Stomach (tissue), 9 donors: ENCODE measurements around the gene CHD3. TPM values are rescaled to one million over a fixed set of nuclear protein-coding genes. Genes with fewer than 3 reads are reported as not detected.

Experiments
- DNase-seq, 2 donors: peaks; one replicate each; pipeline versions ENCODE4 v3.0.0 to v3.0.0-alpha.2; 2013 to 2019
- H3K27ac ChIP-seq, 5 donors: fragments of 200-600 bp in 4 of 5; sonication (generic) in 4 of 5; one replicate each; pipeline ENCODE4 v1.5.1; 2013 to 2019; ENCODE audit warnings: mild to moderate bottlenecking in 1 of 5, moderate library complexity in 1 of 5
- H3K27me3 ChIP-seq, 3 donors: fragments of 200-600 bp; sonication (generic); one replicate each; pipeline ENCODE4 v1.5.1; 2017 to 2019; ENCODE audit warnings: mixed run types in 1 of 3
- H3K36me3 ChIP-seq, 4 donors: fragments of 200-600 bp; sonication (generic); 1 replicate in 3 of 4; 2 replicates in 1 of 4; pipeline ENCODE4 v1.5.1; 2016 to 2019
- H3K4me1 ChIP-seq, 4 donors: fragments of 200-600 bp; sonication (generic); one replicate each; pipeline ENCODE4 v1.5.1; 2016 to 2019
- H3K4me3 ChIP-seq, 4 donors: fragments of 200-600 bp; sonication (generic) in 3 of 4; one replicate each; pipeline ENCODE4 v1.5.1; 2016 to 2019; ENCODE audit warnings: mild to moderate bottlenecking in 1 of 4
- H3K9me3 ChIP-seq, 4 donors: fragments of 200-600 bp; sonication (generic); one replicate each; pipeline ENCODE4 v1.5.1; 2016 to 2019
- EP300 ChIP-seq: sonication (generic); formaldehyde crosslinking; IDR thresholded peaks from one replicate; pipeline ENCODE4 v1.6.1; 2017; ENCODE audit warnings: antibody characterized with exemption
- POLR2A ChIP-seq, 4 donors: fragments of 450-650 bp; IDR thresholded peaks; one replicate each; pipeline ENCODE4 v1.6.1; 2016; ENCODE audit warnings: antibody characterized with exemption in 4 of 4, control low read depth in 2 of 4, mild to moderate bottlenecking in 1 of 4, moderate library complexity in 1 of 4
- POLR2AphosphoS5 ChIP-seq, 3 donors: sonication (generic); formaldehyde crosslinking; IDR thresholded peaks; one replicate each; pipeline ENCODE4 v1.6.1; 2016; ENCODE audit warnings: antibody characterized with exemption in 3 of 3
- WGBS, 5 donors: extraction: QIAGEN DNeasy Blood & Tissue Kit in 3 of 5; methylation state at CpG; one replicate each; pipeline versions ENCODE4 v1.1.5 to v1.1.7; 2013 to 2018; 5-methylcytosine and 5-hydroxymethylcytosine counted together
- intact Hi-C: fragments of 100-400 bp; cut with DNase I; formaldehyde crosslinking; loops from one replicate; pipeline ENCODE4 v1.15.1; 2023; ENCODE audit warnings: low total_unique reads
- polyA plus RNA-seq, 3 donors: library from polyadenylated mRNA; stranded (reverse); fragments of 200-250 nt; gene quantifications; one replicate each; pipeline ENCODE4 v1.2.3, GENCODE V29; 2013
- total RNA-seq, 5 donors: library from RNA; depleted of rRNA; stranded (reverse); fragments of >200 nt; gene quantifications; one replicate each; pipeline versions ENCODE4 v1.1.0 to v1.2.3, GENCODE V29; 2014 to 2016
- TF ChIP-seq, protein P1 (sequence below), 7 experiments: fragments of 450-650 bp in 4 of 7; fragments of 200-600 bp in 3 of 7; sonication (generic) in 3 of 7; IDR thresholded peaks; one replicate each; pipeline ENCODE4 v1.5.1; 2016 to 2019; ENCODE audit warnings: antibody characterized with exemption in 7 of 7, control low read depth in 2 of 7, mild to moderate bottlenecking in 1 of 7
- donor health status: healthy with polysubstance abuse.
- donor health status: Bipolar disorder and iron deficiency.
- donor health status: healthy.

CHD3 gene
- total and polyA plus RNA-seq, 8 donors, result 43.0 to 190 (median 64.9) TPM

GRCh38 chr17:7882629-7883028 lies 6.0 kb upstream of the CHD3 start:
- no peaks in the 10 kb centered on the region for H3K27me3 ChIP-seq
- H3K9me3 ChIP-seq, result no peaks in the 10 kb centered on the region
- DNase-seq, result no peak
- TF ChIP-seq POLR2A (IDR thresholded peaks at IDR 0.05), result no peak
- H3K36me3 ChIP-seq, result peaks cover 4 to 41% (median 26%) of the 10 kb centered on the region in 4 donors
- H3K4me1 ChIP-seq, result peaks cover 8 to 66% (median 49%) of the 10 kb centered on the region in 4 donors
- WGBS, 5 donors, result 64 to 81% (median 76%) methylated on average over 3 of the region's 3 CpGs
- no peak overlapping the region for H3K4me3 ChIP-seq
- intact Hi-C loops, result no loop called here
- H3K27ac ChIP-seq, result peak overlapping the region in 4 of 5 donors; percentile 95 to 98 (median 98)

- H3K27ac ChIP-seq, result peak overlapping the region in 4 of 5 donors; percentile 95 to 98 (median 98)
- no peaks in the 10 kb centered on the region for H3K9me3 ChIP-seq
- WGBS, 5 donors, result 0 to 9% (median 5%) methylated on average over 3 of the region's 3 CpGs
- peaks cover 4 to 34% (median 21%) of the 10 kb centered on the region in 4 donors for H3K36me3 ChIP-seq
- intact Hi-C loops, result no loop called here
- peak in 1 of 2 donors; percentile 83 for DNase-seq
- peak overlapping the region; percentile 78 to 93 (median 84) for H3K4me3 ChIP-seq
- H3K4me1 ChIP-seq, result peaks cover 21 to 78% (median 61%) of the 10 kb centered on the region in 4 donors
- TF ChIP-seq, protein P1, sequence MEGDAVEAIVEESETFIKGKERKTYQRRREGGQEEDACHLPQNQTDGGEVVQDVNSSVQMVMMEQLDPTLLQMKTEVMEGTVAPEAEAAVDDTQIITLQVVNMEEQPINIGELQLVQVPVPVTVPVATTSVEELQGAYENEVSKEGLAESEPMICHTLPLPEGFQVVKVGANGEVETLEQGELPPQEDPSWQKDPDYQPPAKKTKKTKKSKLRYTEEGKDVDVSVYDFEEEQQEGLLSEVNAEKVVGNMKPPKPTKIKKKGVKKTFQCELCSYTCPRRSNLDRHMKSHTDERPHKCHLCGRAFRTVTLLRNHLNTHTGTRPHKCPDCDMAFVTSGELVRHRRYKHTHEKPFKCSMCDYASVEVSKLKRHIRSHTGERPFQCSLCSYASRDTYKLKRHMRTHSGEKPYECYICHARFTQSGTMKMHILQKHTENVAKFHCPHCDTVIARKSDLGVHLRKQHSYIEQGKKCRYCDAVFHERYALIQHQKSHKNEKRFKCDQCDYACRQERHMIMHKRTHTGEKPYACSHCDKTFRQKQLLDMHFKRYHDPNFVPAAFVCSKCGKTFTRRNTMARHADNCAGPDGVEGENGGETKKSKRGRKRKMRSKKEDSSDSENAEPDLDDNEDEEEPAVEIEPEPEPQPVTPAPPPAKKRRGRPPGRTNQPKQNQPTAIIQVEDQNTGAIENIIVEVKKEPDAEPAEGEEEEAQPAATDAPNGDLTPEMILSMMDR (IDR thresholded peaks at IDR 0.05), result no peak
- TF ChIP-seq POLR2AphosphoS5 (IDR thresholded peaks at IDR 0.05) (no peak), EP300 (no peak)
- H3K27me3 ChIP-seq, result no peaks in the 10 kb centered on the region
Observed at GRCh38 chr17:7883781-7884386, 4.7 kb upstream of the CHD3 start.

DNA sequence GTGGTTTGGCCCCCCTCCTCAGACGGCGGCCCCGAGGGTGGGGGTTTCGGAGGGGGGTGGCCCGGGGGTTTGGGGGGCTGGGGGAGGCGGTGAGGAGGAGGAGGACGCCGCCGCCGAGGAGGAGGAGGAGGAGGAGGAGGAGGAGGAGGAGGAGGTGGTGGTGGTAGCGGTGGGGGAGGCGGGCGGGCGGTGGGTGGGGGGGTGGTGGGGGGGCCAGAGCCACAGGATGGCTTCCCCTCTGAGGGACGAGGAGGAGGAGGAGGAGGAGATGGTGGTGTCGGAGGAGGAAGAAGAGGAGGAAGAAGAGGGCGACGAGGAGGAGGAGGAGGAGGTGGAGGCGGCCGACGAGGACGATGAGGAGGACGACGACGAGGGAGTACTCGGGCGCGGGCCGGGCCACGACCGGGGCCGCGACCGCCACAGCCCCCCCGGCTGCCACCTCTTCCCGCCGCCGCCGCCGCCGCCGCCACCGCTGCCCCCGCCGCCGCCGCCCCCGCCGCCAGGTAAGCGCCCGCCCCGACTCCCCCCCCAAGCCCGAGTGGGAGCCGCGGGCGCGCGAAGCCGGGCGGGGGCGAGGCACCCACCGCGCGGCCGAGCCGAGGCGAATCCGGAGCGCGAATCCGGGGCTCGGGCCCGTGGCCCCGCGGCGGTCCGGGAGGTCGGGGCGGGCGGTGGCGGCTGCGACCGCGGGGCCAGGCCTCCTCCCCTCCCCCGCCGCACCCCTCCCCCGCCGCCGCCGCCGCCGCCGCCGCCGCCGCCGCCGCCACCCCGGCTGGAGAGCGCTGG lies 3.8 kb upstream of the CHD3 start:
- H3K4me1 ChIP-seq, result peaks cover 30 to 84% (median 70%) of the 10 kb centered on the region in 4 donors
- peak overlapping the region; percentile 78 to 93 (median 84) for H3K4me3 ChIP-seq
- TF ChIP-seq, protein P1 (IDR thresholded peaks at IDR 0.05), result no peak
- TF ChIP-seq POLR2AphosphoS5 (IDR thresholded peaks at IDR 0.05), result no peak
- TF ChIP-seq POLR2A (IDR thresholded peaks at IDR 0.05), result no peak
- no peak for TF ChIP-seq EP300
- peak; percentile 28 to 57 for DNase-seq
- H3K36me3 ChIP-seq, result peaks cover 4 to 26% (median 17%) of the 10 kb centered on the region in 4 donors
- intact Hi-C loops, result no loop called here
- no peaks in the 10 kb centered on the region for H3K9me3 ChIP-seq
- peak overlapping the region; percentile 95 to 98 (median 97) for H3K27ac ChIP-seq
- WGBS, 5 donors, result 0 to 6% (median 1%) methylated on average over 5 to 64 of the region's 100 CpGs
- H3K27me3 ChIP-seq, result no peaks in the 10 kb centered on the region

DNA sequence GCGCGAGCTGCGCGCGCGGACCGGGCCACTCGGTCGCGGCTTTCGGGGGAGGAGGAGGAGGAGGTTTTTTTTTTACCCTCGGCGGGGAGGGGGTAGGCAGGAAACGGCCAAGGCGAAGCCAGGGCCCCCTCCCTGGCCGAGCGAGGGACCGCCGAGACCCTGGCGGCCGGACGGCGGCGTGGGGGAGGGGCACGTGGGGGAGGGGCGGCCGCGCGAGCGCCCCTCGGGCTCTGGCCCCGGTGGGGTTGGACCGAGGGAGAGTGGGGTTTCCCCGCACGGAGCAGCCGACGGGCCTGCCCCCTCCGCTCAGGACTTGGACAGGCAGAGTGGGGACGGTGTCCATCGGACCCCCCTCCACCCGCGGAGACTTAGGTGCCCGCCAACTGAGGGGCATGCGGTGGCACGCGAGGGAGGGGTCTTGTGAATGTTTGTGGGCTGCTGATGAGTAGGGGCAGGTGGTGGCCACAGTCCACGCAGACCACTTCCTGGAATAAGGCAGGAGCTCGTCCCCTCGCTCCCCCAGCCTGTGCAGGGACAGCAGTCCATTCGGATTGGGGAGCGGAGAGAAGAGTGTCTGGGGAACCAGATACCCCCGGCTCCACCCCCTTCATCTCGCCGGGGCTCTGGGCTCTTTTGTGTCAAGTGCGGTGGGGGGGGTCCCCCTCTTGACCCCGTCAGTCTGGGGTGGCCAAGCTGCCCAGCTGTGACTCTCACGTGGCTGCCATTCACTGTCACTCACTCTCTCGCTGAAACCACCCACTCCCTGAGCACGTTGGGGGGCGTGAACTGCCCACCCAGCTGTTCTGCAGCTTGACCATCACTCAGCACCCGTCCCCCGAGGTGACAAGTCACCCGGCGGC lies 3.0 kb upstream of the CHD3 start:
- peak; percentile 39 to 82 for DNase-seq
- Histone ChIP-seq H3K9me3 (no peaks in the 10 kb centered on the region), H3K27ac (peak overlapping the region; percentile 95 to 98 (median 97)), H3K4me1 (peaks cover 32 to 85% (median 75%) of the 10 kb centered on the region in 4 donors), H3K27me3 (no peaks in the 10 kb centered on the region), H3K36me3 (peaks cover 3 to 25% (median 17%) of the 10 kb centered on the region in 4 donors), H3K4me3 (peak overlapping the region; percentile 78 to 93 (median 84))
- TF ChIP-seq, protein P1 (IDR thresholded peaks at IDR 0.05), result no peak
- no peak for TF ChIP-seq POLR2A (IDR thresholded peaks at IDR 0.05)
- TF ChIP-seq EP300, result no peak
- no peak for TF ChIP-seq POLR2AphosphoS5 (IDR thresholded peaks at IDR 0.05)
- 0 to 2% (median 0%) methylated on average over 18 to 57 of the region's 64 CpGs for WGBS, 5 donors
- intact Hi-C loops, result no loop called here
